GM12892 (cell line): Measurements from ENCODE around the gene FARP2.
"Not testable (repeated sequence)": the region's sequence is repeated elsewhere in the genome, so short reads cannot be mapped to it uniquely, and the experiment has no call there.

Experiments
- DNase-seq: peaks from one replicate; pipeline ENCODE4 v3.0.0; 2011; ENCODE audit not compliant: insufficient read length
- FAIRE-seq: peaks from 2 replicates; lab custom pipeline; 2011; peaks lifted over from hg19 to GRCh38; lab: Jason Lieb, UNC
- POLR2A ChIP-seq: IDR thresholded peaks from 2 replicates; pipeline ENCODE4 v1.6.1; 2011; ENCODE audit warnings: low read depth, low read length, control low read depth
- POLR2AphosphoS5 ChIP-seq: IDR thresholded peaks from 2 replicates; pipeline ENCODE4 v1.6.1; 2011; ENCODE audit warnings: low read depth, low read length, control low read depth
- TAF1 ChIP-seq: IDR thresholded peaks from 2 replicates; pipeline ENCODE4 v1.6.1; 2011; ENCODE audit warnings: low read depth, mild to moderate bottlenecking, control low read depth, low read length, borderline replicate concordance

Gene FARP2

DNA sequence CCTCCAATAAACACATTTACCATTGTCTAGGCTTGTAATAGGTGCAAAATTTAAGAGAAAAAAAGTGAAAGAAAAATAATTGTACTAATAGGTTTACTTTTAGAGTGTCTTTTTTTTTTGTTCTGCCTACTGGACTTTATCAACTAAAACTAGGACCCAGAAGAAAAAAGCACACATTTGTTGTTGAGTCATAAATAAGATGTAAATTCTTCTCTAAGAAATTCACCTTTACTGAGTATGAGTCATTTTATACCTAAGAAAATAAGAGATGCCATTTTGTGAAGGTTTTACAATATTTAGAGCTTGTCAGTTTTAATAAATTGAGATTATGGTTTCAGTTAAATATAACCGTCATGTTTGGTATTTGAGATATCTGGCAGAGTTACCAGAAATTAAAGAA, 19.2 kb downstream of the FARP2 start:
- no peak for FAIRE-seq
- DNase-seq = no peak
- TF ChIP-seq TAF1 (no peak), POLR2A (no peak)

GRCh38 chr2:241376808-241377207, 20.7 kb downstream of the FARP2 start:
- TF ChIP-seq TAF1 = no peak
- DNase-seq (no peak), FAIRE-seq (no peak)

DNA sequence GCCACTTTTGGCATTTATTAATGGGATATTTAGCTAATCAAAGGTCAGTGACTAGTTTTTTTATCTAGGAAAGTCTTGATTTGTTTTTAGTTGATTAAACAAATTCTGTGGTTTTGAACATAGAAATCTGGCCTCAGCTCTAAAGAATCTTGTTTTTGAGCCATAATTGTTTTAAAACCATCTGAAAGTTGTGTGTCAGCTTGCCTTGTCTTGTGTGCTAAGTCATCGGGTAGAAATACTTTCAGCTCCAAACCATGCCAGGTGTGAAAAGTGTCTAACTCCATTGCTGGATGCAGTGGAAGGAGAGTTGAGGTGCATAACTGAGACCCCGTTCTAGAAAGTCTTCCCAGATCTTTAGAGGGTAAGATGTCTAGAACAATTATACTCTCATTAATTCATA, 22.7 kb downstream of the FARP2 start:
- DNase-seq (no peak), FAIRE-seq (no peak)
- TF ChIP-seq POLR2AphosphoS5 (no peak), TAF1 (no peak), POLR2A (no peak)

DNA sequence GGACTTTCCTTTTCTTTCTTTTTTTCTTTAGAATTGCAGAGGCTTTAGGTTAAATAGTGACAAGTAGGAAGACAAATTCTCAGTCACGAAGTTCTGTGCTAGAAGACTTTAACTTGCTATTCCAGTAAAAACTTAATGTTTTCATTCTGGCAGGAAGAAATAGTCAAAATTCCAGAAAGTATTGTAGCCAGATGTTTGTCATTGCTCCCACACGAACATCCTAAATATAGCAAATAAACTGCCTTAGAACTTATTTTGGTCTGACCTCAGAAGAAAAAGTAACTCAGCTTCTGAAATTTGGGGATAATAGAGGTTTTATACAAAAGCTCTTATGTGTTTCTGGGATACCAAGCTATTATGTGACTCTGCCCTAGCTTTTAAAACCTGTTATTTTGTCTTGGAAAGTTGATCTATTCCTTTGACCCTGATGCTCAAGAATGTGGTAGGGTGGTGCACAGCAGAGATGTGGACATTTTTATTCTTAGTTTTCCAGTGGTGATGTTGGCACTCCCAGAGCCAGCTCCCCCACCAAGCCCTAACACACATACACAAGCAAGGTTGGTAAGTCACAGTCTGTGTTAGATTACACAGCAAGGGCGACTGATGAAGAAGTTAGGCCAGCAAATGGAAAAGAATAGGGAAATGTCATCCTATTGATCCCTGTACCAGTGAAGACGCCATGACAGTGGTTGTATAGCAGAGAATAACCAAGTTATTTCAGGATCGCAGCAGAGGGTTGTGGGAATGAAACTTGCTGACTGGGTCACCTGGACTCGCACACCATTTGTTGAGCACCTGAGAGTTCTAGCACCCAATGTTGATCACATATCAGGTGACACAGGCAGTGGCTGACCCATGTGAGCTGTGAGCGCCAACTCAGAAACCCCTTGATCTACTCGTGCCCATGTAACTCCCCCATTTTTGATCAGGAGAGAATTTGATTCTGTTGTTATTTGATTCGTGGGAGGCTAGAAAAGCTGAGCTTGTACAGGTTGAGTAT, 23.7 kb downstream of the FARP2 start:
- TF ChIP-seq POLR2AphosphoS5 = no peak
- FAIRE-seq (no peak), DNase-seq (no peak)

- FAIRE-seq = no peak
- TF ChIP-seq POLR2A (no peak), TAF1 (no peak), POLR2AphosphoS5 (no peak)
Measured at GRCh38 chr2:241381872-241382271, 25.8 kb downstream of the FARP2 start.

GRCh38 chr2:241385450-241385849, 29.4 kb downstream of the FARP2 start:
- not testable (repeated sequence) for FAIRE-seq, DNase-seq

More at GRCh38 chr2:241381872-241382271, 25.8 kb downstream of the FARP2 start:
- DNase-seq = no peak

DNA sequence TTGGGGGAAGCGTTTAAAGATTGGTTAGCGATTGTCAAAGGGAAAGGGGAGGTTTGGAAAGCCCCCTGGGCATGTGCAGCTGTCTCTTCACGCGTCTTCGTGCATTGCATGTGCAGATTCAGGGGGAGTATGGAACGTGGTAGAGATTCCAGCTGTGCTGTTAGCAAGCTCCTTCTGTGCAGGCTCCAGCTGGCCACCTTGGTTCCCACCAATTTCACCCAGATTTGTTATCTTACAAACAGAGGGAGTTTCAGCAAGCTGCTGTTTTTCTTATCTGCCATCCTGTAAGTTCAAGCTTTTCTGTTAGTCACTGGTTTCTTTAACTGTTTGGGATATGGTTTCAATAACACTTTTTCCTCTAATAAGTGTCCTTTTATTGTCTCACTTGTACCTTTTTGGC, 30.4 kb downstream of the FARP2 start:
- no peak for DNase-seq
- FAIRE-seq = no peak
- TF ChIP-seq POLR2AphosphoS5 (no peak), TAF1 (no peak), POLR2A (no peak)

GRCh38 chr2:241389697-241390096, 33.6 kb downstream of the FARP2 start:
- no peak for FAIRE-seq
- TF ChIP-seq TAF1 (no peak), POLR2AphosphoS5 (no peak), POLR2A (no peak)

DNA sequence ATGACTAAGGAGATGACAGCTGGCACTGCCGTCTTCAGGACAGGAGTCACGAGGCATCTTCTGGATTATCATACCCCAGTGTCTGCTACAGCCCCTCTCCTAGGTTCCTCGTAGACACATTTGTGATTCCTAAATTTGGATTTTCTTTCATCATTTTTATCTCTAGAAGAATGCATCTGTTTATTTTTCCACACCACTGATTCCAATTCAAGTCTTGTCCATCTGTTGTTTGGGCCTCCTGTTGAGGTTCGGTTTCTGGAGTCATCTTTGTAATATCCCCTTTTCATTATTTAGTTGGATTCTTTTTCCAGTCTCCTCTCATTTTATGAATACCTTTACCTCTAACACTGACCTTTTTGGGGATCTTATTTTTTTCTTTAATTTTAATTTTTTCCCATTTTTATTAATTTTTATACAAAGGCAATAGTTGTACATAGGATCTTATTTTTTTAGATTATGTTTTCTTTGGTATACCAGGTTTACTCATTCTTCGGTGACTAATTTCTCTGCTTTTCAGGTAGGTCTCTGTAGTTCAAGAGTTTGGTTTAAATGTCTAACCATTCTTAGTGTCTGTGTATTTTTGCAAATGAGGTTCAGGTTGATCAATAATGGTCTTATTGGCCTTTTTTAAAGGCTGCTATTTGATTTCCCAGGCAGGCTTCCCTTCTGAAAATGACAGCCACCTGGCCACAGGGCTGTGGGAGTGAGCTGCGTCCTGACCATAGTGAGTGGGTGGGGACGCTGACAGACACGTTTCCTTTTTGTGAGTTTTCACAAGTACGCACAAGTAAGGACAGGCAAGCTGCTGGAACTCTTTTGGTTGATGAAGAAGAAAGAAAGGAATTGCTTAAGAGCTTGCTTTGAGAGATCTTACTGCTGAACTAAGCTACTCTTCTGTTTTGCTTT, 34.5 kb downstream of the FARP2 start:
- FAIRE-seq (peak; percentile 92), DNase-seq (peak; percentile 34)
- TF ChIP-seq POLR2AphosphoS5 = no peak

More at GRCh38 chr2:241389697-241390096, 33.6 kb downstream of the FARP2 start:
- no peak for DNase-seq

- DNase-seq (no peak), FAIRE-seq (peak; percentile 14)
- TF ChIP-seq POLR2AphosphoS5 (no peak), TAF1 (no peak), POLR2A (no peak)
Measured at GRCh38 chr2:241391892-241392665, 36.0 kb downstream of the FARP2 start.

DNA sequence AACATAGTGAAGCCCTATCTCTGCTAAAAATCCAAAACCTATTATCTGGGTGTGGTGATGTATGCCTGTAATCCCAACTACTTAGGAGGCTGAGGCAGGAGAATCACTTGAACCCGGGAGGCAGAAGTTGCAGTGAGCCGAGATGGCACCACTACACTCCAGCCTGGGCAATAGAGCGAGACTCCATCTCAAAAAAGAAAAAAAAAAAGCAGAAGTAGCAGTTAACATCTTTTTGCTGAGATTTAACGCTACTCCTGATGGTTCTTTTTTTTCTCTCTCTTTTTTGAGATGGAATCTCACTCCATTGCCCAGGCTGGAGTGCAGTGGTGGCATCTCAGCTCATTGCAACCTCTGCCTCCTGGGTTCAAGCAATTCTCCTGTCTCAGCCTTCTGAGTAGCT, 36.7 kb downstream of the FARP2 start:
- DNase-seq, FAIRE-seq: not testable (repeated sequence)
